Measurements from ENCODE around the gene VPS37B. TPM values are rescaled to one million over a fixed set of nuclear protein-coding genes. Genes with fewer than 3 reads are reported as not detected.

VPS37B gene
- total and polyA plus RNA-seq, 2 of the 8 experiments (the other 6 are each of a cell fraction or from before 2014, with no cell fraction given), result 11.9 to 15.7 TPM

DNA sequence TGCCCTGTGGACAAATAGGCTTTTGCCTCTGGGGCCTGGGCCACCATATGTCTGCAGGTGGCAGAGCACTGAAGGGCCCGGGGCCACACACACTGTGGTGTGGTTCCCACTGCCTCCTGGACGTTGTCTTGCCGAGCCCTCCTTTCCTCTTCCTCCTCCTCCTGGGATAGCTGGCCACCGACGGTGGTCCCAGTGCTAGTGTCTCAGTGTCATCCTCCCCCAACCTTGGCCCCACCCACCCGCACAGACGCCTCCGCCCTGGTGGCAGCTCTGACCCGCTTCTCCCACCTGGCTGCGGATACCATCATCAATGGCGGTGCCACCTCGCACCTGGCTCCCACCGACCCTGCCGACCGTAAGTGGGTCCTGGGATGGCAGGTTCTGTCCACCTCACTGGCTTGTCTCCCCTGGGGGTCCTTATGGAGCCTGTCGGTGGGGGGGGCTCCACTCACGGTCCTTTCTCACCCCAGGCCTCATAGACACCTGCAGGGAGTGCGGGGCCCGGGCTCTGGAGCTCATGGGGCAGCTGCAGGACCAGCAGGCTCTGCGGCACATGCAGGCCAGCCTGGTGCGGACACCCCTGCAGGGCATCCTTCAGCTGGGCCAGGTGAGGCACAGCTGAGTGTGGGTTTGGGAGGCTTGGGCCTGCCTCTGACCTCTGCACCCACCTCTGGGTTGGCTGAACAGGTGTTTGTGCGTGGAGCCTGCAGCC, 37.2 kb downstream of the VPS37B start (continued):
- TF ChIP-seq, protein P1, sequence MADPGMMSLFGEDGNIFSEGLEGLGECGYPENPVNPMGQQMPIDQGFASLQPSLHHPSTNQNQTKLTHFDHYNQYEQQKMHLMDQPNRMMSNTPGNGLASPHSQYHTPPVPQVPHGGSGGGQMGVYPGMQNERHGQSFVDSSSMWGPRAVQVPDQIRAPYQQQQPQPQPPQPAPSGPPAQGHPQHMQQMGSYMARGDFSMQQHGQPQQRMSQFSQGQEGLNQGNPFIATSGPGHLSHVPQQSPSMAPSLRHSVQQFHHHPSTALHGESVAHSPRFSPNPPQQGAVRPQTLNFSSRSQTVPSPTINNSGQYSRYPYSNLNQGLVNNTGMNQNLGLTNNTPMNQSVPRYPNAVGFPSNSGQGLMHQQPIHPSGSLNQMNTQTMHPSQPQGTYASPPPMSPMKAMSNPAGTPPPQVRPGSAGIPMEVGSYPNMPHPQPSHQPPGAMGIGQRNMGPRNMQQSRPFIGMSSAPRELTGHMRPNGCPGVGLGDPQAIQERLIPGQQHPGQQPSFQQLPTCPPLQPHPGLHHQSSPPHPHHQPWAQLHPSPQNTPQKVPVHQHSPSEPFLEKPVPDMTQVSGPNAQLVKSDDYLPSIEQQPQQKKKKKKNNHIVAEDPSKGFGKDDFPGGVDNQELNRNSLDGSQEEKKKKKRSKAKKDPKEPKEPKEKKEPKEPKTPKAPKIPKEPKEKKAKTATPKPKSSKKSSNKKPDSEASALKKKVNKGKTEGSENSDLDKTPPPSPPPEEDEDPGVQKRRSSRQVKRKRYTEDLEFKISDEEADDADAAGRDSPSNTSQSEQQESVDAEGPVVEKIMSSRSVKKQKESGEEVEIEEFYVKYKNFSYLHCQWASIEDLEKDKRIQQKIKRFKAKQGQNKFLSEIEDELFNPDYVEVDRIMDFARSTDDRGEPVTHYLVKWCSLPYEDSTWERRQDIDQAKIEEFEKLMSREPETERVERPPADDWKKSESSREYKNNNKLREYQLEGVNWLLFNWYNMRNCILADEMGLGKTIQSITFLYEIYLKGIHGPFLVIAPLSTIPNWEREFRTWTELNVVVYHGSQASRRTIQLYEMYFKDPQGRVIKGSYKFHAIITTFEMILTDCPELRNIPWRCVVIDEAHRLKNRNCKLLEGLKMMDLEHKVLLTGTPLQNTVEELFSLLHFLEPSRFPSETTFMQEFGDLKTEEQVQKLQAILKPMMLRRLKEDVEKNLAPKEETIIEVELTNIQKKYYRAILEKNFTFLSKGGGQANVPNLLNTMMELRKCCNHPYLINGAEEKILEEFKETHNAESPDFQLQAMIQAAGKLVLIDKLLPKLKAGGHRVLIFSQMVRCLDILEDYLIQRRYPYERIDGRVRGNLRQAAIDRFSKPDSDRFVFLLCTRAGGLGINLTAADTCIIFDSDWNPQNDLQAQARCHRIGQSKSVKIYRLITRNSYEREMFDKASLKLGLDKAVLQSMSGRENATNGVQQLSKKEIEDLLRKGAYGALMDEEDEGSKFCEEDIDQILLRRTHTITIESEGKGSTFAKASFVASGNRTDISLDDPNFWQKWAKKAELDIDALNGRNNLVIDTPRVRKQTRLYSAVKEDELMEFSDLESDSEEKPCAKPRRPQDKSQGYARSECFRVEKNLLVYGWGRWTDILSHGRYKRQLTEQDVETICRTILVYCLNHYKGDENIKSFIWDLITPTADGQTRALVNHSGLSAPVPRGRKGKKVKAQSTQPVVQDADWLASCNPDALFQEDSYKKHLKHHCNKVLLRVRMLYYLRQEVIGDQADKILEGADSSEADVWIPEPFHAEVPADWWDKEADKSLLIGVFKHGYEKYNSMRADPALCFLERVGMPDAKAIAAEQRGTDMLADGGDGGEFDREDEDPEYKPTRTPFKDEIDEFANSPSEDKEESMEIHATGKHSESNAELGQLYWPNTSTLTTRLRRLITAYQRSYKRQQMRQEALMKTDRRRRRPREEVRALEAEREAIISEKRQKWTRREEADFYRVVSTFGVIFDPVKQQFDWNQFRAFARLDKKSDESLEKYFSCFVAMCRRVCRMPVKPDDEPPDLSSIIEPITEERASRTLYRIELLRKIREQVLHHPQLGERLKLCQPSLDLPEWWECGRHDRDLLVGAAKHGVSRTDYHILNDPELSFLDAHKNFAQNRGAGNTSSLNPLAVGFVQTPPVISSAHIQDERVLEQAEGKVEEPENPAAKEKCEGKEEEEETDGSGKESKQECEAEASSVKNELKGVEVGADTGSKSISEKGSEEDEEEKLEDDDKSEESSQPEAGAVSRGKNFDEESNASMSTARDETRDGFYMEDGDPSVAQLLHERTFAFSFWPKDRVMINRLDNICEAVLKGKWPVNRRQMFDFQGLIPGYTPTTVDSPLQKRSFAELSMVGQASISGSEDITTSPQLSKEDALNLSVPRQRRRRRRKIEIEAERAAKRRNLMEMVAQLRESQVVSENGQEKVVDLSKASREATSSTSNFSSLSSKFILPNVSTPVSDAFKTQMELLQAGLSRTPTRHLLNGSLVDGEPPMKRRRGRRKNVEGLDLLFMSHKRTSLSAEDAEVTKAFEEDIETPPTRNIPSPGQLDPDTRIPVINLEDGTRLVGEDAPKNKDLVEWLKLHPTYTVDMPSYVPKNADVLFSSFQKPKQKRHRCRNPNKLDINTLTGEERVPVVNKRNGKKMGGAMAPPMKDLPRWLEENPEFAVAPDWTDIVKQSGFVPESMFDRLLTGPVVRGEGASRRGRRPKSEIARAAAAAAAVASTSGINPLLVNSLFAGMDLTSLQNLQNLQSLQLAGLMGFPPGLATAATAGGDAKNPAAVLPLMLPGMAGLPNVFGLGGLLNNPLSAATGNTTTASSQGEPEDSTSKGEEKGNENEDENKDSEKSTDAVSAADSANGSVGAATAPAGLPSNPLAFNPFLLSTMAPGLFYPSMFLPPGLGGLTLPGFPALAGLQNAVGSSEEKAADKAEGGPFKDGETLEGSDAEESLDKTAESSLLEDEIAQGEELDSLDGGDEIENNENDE (IDR thresholded peaks at IDR 0.05; ENCODE audit: insufficient replicate concordance, low read length), result no peak
- TF ChIP-seq ZNF274 (IDR thresholded peaks at IDR 0.05; ENCODE audit: borderline replicate concordance, extremely low read depth, low read length), result no peak
- no peak for TF ChIP-seq CEBPB (IDR thresholded peaks at IDR 0.05; ENCODE audit: low read depth, low read length)

Measured in H1 (cell line).